ENCODE data around the gene MST1R. TPM values are rescaled to one million over a fixed set of nuclear protein-coding genes. Genes with fewer than 3 reads are reported as not detected.

The MST1R gene
- total RNA-seq, 1 experiment from 2014 or later: 169 TPM

- BruUV-seq (replicated peaks): no TSS peak
- no peaks in the 10 kb centered on the region for H3K9me3 Mint-ChIP-seq (ENCODE audit: low read depth, unreplicated experiment)
- peaks cover 36% of the 10 kb centered on the region for H3K36me3 Mint-ChIP-seq (ENCODE audit: insufficient read depth, unreplicated experiment)
- no peak overlapping the region for H3K4me3 Mint-ChIP-seq (ENCODE audit: low read depth, unreplicated experiment)
- H3K4me1 Mint-ChIP-seq (ENCODE audit: low read depth, unreplicated experiment): no peaks in the 10 kb centered on the region
- intact Hi-C loops (cut with micrococcal nuclease; ENCODE audit: unreplicated experiment): no loop called here
- TF ChIP-seq, protein P1, sequence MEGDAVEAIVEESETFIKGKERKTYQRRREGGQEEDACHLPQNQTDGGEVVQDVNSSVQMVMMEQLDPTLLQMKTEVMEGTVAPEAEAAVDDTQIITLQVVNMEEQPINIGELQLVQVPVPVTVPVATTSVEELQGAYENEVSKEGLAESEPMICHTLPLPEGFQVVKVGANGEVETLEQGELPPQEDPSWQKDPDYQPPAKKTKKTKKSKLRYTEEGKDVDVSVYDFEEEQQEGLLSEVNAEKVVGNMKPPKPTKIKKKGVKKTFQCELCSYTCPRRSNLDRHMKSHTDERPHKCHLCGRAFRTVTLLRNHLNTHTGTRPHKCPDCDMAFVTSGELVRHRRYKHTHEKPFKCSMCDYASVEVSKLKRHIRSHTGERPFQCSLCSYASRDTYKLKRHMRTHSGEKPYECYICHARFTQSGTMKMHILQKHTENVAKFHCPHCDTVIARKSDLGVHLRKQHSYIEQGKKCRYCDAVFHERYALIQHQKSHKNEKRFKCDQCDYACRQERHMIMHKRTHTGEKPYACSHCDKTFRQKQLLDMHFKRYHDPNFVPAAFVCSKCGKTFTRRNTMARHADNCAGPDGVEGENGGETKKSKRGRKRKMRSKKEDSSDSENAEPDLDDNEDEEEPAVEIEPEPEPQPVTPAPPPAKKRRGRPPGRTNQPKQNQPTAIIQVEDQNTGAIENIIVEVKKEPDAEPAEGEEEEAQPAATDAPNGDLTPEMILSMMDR (IDR thresholded peaks at IDR 0.05; ENCODE audit: unreplicated experiment): no peak
- no peak for DNase-seq
- CTCF ChIA-PET: interaction anchor here (0.6 kb wide), 1 partner anchor 33 kb away, joined by 3 read pairs; no protein-coding TSS in a partner anchor
- no peaks in the 10 kb centered on the region for H3K27me3 Mint-ChIP-seq (ENCODE audit: unreplicated experiment)
- H3K27ac Mint-ChIP-seq (ENCODE audit: unreplicated experiment): no peak overlapping the region
Observed at GRCh38 chr3:49889296-49889695, 14.4 kb downstream of the MST1R start.

GRCh38 chr3:49886922-49887265 lies 16.8 kb downstream of the MST1R start:
- CTCF ChIA-PET: no interaction called here
- Mint-ChIP-seq H3K9me3 (ENCODE audit: low read depth, unreplicated experiment) (peaks cover 2% of the 10 kb centered on the region), H3K4me3 (ENCODE audit: low read depth, unreplicated experiment) (no peak overlapping the region), H3K27me3 (ENCODE audit: unreplicated experiment) (no peaks in the 10 kb centered on the region), H3K4me1 (ENCODE audit: low read depth, unreplicated experiment) (no peaks in the 10 kb centered on the region), H3K36me3 (ENCODE audit: insufficient read depth, unreplicated experiment) (peaks cover 54% of the 10 kb centered on the region), H3K27ac (ENCODE audit: unreplicated experiment) (no peak overlapping the region)
- TF ChIP-seq, protein P1 (IDR thresholded peaks at IDR 0.05; ENCODE audit: unreplicated experiment): no peak
- BruUV-seq (replicated peaks): no TSS peak
- intact Hi-C loops (cut with micrococcal nuclease; ENCODE audit: unreplicated experiment): no loop called here
- no peak for DNase-seq

- peaks cover 2% of the 10 kb centered on the region for H3K9me3 Mint-ChIP-seq (ENCODE audit: low read depth, unreplicated experiment)
- DNase-seq: no peak
- H3K4me1 Mint-ChIP-seq (ENCODE audit: low read depth, unreplicated experiment): no peaks in the 10 kb centered on the region
- no peaks in the 10 kb centered on the region for H3K27me3 Mint-ChIP-seq (ENCODE audit: unreplicated experiment)
- TF ChIP-seq, protein P1 (IDR thresholded peaks at IDR 0.05; ENCODE audit: unreplicated experiment): no peak
- no peak overlapping the region for H3K27ac Mint-ChIP-seq (ENCODE audit: unreplicated experiment)
- intact Hi-C loops (cut with micrococcal nuclease; ENCODE audit: unreplicated experiment): no loop called here
- CTCF ChIA-PET: no interaction called here
- no peak overlapping the region for H3K4me3 Mint-ChIP-seq (ENCODE audit: low read depth, unreplicated experiment)
- BruUV-seq (replicated peaks): no TSS peak
- peaks cover 37% of the 10 kb centered on the region for H3K36me3 Mint-ChIP-seq (ENCODE audit: insufficient read depth, unreplicated experiment)
Observed at GRCh38 chr3:49883998-49884397, 19.7 kb downstream of the MST1R start.

GRCh38 chr3:49882166-49882565 lies 21.5 kb downstream of the MST1R start:
- H3K4me1 Mint-ChIP-seq (ENCODE audit: low read depth, unreplicated experiment): no peaks in the 10 kb centered on the region
- peak overlapping the region; percentile 38 for H3K27ac Mint-ChIP-seq (ENCODE audit: unreplicated experiment)
- CTCF ChIA-PET: interaction anchor here (0.6 to 0.9 kb wide), 2 partner anchors 18 to 74 kb away, joined by 3 read pairs; no protein-coding TSS in a partner anchor
- peaks cover 2% of the 10 kb centered on the region for H3K9me3 Mint-ChIP-seq (ENCODE audit: low read depth, unreplicated experiment)
- no peaks in the 10 kb centered on the region for H3K27me3 Mint-ChIP-seq (ENCODE audit: unreplicated experiment)
- TF ChIP-seq, protein P1 (IDR thresholded peaks at IDR 0.05; ENCODE audit: unreplicated experiment): no peak
- intact Hi-C loops (cut with micrococcal nuclease; ENCODE audit: unreplicated experiment): no loop called here
- peaks cover 38% of the 10 kb centered on the region for H3K36me3 Mint-ChIP-seq (ENCODE audit: insufficient read depth, unreplicated experiment)
- no peak overlapping the region for H3K4me3 Mint-ChIP-seq (ENCODE audit: low read depth, unreplicated experiment)
- no TSS peak for BruUV-seq (replicated peaks)
- DNase-seq: no peak
